ENCODE measurements around the gene VAV2.
A peak's percentile ranks its signal among the peaks of the same experiment; 100 is the strongest.

The VAV2 gene

DNA sequence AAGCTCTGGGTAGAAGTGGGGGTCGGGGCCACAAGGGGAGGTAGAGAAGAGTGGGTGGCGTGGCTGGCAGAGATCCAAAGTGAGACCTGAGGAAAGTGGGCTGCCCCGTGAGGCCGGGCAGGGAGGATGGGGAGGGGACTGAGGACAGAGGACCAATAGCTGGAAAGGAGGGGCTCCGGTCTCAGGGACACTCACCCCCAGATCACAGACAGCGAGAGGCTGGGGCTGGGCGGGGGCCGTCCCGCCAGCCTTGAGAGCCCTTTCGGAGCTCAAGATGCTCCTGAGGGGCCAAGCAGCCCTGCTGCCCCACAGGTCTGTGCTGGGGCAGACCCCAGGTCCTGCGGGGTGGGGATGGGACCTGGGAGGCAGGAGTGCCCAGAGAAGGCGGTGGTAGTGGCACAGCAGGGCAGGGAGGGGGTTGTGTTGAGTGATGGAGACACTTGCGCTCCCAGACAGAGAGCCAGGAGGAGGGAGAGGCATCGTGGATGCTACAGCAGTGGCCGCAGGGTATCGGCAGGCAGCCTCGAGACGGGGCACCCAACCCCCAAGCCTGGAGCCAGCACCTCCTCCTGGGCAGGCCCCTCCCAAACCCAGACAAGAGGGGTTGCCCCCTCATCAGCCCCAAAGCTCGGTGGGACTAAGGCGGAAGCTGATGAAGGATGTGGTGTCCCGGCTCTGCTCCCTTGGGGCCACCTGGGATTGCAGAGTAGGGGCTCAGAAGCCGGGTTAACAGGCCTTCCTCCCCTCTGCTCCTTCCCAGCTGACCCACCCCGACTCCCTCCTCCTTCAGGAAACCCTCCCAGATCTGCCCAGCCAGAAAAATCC is 257.3 kb downstream of the VAV2 start:
- no peak for DNase-seq

- no peak for DNase-seq
Observed at GRCh38 chr9:133733796-133734533, 258.2 kb downstream of the VAV2 start.

DNA sequence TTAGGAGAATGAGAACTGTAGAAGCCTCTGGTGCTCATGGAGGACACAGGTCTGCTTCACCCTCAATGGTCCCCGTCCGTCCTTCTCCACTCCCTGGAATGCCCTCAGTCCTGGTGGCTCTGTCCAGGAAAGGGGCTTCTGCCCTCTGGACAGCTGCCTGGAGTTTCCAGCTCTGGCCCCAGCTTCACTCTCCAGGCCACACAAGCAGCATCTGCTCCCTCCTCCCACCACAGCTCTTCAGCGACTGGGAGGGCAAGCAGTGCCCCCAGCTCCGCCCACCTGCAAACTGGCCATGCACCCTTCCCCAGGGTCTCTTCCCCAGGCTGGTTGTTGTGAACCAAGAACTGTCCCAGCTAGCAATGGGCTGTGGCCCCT is 258.7 kb downstream of the VAV2 start:
- DNase-seq = no peak

- no peak for DNase-seq
Observed at GRCh38 chr9:133732639-133733408, 259.3 kb downstream of the VAV2 start.

GRCh38 chr9:133731876-133732638 is 260.1 kb downstream of the VAV2 start:
- peak; percentile 69 for DNase-seq

DNA sequence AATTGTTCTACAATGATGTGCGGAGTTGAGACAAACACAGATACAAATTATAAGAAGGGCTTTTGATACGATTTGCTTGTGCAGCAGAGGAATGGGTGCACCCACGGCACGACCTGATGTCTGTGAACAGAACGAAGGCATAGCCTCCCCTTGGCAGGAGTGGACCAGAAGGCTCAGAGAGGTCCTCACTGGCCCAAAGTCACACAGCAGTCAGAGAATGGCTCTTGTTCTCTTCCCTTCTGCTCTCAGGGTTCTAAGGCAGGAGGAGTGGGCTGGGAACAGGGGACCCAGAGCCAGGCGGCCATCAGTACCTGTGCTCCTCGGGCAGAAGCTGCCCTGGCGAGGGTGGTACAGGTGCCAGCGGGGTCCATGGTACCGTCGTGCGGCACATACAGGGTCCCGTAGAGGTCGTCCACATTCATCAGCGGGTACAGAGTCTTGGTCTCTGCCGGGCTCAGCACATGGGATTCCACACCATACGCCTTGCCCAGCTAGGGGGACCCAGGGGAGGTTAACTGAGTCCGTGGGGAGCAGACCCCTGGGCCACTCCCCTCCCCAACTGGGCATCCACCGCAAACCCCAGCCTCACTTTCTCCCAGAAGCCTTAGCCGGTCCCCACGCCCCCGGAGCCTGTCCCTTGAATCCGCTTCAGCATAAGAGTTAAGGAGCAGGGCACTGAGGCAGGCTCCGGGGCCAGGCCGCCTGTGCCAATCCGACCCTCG is 261.0 kb downstream of the VAV2 start:
- DNase-seq = no peak

DNA sequence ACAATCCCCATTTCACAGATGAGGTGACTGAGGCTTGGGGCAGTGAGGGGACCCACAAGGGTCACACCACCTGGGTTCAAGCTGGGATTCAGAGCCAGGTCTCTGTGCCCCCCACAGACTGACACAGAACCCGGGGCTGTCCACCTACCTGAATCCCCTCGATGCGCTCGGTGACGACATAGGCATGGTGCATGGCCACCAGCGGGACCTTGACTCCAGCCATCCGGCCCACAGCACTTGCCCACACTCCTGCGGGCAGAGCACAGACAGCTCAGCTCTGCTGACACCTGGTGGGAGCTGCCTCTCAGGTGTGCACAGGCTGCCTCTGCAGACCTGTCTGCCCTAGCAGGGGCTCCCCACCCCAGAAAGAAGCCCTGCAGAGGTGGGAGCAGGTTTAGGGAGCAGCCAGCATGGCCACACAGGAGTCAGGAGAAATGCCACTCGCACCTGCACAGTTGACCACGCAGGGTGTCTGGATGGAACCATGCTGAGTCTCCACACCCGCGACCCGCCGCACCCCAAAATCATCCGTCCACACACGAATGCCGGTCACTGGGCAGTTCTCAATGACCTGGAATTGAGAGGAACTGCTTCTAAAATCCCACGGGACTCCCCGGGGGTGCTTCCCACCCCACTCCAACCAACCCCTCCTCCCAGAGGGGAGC is 262.4 kb downstream of the VAV2 start:
- DNase-seq = no peak

- no peak for DNase-seq
Observed at GRCh38 chr9:133728856-133729616, 263.1 kb downstream of the VAV2 start.

- DNase-seq = no peak
Observed at GRCh38 chr9:133727876-133728441, 264.2 kb downstream of the VAV2 start.

- DNase-seq = peak; percentile 16
Observed at GRCh38 chr9:133727277-133727875, 264.7 kb downstream of the VAV2 start.

- peak; percentile 67 for DNase-seq
Observed at GRCh38 chr9:133726401-133727276, 265.5 kb downstream of the VAV2 start.

- no peak for DNase-seq
Observed at GRCh38 chr9:133725886-133726285, 266.2 kb downstream of the VAV2 start.

GRCh38 chr9:133718563-133719315 is 273.4 kb downstream of the VAV2 start:
- no peak for DNase-seq

GRCh38 chr9:133717113-133718031 is 274.8 kb downstream of the VAV2 start:
- DNase-seq = no peak

DNA sequence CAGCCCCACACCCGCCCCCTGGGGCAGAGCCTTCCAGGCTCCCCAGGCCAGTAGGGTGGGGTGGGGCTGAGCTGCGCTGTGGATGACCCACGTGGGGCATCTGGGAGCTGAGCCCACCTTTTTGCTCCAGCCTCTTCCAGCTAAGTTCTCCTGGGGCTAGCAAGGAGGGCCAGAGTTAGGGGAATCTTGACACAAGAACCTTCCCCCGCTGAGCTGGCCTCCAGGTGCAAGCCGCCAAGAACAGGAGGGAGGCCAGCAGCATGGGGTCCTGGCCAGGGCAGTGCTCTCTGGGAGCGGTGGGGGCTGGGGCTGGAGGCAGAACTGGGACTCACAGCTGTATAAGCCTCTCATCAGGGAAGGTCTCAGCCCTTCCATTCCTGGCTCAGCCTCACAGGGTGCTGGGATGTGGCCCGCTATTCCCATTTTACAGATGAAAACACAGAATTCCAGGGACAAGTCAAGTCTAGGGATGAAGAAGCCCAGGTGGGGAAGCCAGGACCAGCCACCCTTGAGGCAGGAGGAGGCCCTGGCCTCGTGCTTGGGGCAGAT is 275.5 kb downstream of the VAV2 start:
- peak; percentile 54 for DNase-seq

DNA sequence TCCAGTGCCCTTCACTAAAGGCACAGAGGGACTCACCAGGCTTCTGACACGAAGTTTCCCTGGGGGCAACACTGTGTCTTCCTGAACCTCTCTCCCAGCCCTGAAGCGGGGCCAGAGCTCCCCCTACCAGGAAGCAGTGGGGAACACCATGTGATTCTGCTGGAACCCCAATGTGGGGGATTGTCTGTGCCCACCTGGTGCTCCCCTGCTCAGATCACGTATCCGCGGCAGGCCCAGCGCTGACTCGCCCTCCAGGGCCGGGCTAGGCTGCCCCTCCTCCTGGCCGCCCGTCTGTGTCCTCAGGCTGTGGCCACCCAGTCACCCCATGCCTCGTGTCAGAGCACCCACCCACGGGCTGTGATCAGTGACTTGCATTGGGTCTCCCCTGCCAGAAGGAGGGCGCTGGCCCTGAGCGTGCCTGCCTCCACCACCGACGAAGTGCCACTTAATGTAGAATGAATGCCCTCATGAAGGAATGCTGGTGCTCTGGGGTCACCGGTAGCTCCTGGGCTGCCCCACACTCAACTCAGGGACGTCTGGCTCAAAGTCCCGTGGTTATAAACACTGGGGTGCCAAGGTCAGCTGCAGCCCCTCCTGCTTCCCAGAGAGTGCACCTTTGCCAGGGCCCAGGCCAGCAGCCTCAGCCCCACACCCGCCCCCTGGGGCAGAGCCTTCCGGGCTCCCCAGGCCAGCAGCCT is 276.1 kb downstream of the VAV2 start:
- no peak for DNase-seq

Data from NCI-H146 (cell line).